NCI-H226 (cell line): ENCODE data around the gene CABLES1.

ENCODE experiments used
- DNase-seq: peaks from one replicate; pipeline ENCODE4 v3.0.0-alpha.2; 2015

The CABLES1 gene

DNA sequence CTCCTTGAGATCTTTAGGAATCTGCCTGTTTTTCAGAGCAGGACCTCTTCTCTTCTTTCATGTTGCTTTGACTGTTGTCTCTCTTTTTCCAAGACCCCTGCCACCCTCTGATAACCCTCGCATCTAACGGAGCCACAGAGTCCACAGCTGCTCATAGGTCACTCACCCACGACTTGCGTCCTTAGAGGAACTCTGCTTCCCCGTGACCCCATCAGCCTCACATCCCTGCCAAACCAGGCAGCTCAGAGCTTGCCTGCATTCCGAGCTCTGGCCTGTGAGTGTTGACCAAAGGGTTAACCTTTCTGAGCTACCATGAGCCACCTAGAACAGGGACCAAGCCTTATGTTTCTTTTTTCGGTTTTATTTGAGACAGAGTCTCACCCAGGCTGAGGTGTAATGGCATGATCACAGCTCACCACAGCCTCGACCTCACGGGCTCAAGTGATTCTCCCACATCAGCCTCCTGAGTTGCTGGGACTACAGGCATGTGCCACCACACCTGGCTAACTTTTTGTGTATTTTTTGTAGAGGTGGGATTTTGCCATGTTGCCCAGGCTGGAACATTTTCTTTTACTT is 36.4 kb downstream of the CABLES1 start:
- no peak for DNase-seq

- no peak for DNase-seq
Measured at GRCh38 chr18:23172591-23173380, 37.5 kb downstream of the CABLES1 start.

DNA sequence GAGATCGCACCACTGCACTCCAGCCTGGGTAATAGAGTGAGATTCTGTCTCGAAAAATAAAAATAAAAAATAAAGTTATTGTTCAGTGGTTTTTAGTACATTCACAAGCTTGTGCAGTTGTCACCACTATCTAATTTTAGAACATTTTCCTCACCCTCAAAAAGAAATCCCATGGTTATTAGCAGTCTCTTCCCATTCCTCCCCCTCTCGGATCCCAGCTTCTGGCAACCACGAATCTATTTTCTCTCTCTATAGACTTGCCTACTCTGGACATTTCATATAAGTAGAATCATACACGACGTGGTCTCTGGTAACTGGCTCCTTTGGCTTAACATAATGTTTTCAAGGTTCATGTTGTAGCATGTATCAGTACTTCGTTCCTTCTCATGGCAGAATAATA is 38.6 kb downstream of the CABLES1 start:
- no peak for DNase-seq

DNA sequence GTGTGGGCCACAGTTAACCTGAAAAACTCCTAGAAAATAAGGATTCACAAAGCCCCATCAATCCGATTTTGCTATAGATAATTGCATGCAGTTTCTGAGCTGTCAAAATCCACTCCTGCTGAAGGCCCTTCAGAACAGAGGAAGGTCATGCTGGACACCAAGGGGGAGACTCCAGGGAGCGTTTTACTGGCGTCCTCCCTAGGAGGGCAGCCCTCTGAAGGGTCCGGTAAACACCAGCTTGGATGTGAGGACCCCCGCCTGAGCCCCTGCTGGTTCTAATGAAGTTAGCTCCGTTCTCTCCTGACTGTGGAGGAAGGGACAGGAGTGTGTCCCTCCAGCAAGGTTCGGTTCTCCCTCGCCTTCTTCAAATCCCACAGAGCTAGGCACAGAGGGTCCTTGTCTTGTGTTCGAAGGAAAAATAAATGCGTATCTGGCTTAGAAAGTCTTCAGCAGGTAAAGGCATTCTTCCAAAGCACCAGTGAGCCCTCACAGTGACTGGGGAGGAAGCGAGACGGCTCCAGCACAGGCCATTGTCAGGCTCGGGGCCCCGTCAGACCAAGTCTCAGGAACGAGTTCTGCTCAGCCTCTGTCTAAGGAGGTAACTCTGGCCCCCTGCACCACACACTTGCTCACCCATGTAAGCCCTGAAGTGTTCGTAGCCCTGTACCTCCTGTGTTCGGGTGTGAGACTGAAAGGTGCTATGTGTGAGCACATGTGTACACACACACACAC is 41.6 kb downstream of the CABLES1 start:
- no peak for DNase-seq

DNA sequence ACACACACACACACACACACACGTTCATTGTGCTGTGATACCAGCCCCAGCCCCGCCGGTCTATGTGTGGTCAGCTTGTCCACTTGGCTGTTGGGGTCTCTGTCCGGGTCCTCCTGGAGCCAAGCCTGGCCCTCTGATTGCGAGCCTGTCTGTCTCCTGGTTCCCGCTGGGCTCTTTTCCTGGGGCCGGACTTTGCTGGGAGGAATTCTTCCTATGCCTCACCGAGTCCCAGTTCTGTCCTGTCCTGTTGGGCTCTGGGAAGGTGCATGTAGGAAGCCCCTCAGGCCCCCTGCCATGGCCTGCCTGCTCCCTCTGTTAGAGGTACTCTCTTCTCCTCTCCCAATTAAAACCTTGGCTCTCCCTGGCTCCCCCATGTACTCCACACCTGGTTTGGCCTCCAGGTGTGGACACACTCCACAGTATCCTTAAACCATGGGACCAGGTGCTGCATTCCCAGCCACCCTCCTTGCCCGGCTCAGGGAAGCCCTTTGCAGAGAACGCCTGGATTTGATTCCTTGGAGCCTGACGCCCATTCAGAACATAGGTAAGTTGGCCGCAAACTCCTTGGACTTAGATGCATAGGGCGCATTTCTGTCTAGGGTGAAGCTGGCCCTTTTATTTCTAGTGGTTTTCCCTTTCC is 42.3 kb downstream of the CABLES1 start:
- DNase-seq: no peak

- no peak for DNase-seq
Measured at GRCh38 chr18:23178201-23178600, 42.9 kb downstream of the CABLES1 start.

DNA sequence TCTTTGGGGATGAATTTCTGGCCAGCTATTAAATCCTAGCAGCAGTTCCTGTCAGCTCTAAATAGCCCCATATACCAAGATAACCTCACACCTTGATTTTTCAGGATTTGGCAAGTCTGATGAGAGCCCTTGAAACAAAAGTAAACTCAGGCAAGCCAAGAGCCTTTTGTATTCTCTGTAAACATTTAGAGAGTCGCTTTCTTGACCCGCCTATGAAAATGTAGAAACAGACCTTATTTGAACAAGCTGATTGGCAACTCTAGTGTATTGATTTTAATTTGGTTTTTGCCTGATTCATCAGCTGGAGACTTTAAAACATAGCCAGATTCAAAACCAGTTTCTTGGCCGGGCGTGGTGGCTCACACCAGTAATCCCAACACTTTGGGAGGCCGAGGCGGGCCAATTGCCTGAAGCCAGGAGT is 43.4 kb downstream of the CABLES1 start:
- DNase-seq: no peak

DNA sequence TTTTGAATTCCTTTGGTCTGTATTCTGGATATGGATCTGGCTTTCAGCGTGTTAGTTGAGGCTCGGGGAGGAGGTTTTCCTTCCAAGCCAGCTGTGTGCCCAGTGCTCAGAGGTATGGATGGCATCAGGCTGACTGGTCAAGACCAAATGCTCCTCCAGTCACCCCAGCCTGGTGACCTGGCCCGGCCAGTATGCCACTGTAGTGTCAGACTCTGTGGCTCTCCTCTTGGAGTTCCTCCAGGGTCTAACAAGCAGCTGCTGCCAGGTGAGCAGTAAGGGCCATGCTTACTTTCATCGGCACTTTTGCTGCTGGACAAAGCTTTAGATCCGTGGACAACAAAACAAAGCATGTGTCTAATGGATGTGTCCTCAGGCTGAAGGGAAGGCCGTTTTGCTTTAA is 44.1 kb downstream of the CABLES1 start:
- no peak for DNase-seq

DNA sequence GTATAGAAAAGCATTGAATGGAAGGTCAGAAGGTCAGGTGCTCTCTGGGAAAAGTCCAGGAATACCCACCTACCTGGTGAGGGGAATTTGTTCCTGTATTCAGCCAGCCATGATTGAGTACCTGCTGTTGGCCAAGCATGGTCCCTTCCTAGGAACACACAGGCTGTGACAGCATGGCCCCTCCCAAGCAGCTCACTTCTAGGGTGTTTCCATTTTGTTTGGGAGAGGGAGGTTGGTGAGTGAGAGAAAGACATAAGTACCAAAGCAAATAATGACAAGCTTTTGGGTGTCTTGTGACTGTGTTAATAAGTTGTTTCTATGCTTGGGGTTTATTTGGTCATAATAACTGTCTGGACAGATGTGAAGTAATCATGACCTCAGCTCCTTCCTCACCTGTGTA is 46.3 kb downstream of the CABLES1 start:
- DNase-seq: no peak

GRCh38 chr18:23182606-23183005 is 47.3 kb downstream of the CABLES1 start:
- DNase-seq: no peak

GRCh38 chr18:23183411-23184150 is 48.3 kb downstream of the CABLES1 start:
- DNase-seq: no peak

DNA sequence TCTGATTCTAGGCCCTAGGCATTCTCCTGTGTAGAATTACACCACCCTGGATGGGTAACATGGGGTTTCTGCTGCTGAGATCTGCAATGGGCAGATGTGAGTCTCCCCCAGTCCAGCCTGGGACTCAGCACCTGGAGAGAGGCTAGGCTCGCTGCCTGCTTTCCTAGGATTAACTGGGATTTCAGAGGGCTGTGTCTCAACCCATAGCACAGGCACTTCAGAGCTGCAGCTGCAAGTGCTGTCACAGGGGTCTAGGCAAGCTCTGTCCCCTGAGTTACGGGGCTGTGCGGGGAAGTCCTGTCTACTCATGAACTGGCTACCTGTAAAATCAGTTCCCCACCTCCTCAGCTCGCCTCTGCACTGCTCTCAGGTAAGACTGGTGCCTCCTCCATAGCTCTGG is 51.5 kb downstream of the CABLES1 start:
- no peak for DNase-seq

DNA sequence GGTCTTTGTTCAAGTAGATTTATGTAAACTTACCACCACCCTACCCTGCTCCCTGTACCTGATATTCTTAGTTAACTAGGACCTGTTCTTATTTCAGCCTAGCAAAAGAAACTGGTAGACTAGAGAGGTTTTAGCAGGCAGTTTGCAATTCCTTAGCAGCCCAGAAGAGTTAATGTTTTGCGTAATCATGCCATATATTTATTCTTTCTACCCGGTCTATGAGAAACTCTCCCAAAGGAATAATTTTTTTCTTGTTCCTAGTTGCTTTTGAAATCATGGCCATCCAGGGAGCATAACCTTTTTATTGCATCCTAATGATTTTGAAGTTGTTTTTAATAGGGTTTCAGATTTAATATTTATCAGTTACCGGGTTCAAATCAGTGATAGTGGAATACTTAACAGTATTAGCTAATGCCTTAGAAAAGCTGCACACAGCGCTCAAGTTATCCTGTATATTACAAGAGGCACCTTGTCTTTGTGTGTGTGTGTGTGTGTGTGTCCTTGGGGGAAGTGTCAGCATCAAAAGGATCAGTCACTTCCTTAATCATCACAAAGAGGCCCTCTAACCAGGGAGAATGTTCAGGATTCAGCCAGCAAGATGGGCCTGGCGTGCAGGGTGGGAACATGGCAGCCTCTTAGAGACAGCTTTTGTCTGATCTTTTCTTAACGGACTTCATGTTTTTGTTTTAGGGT is 52.9 kb downstream of the CABLES1 start:
- no peak for DNase-seq

DNA sequence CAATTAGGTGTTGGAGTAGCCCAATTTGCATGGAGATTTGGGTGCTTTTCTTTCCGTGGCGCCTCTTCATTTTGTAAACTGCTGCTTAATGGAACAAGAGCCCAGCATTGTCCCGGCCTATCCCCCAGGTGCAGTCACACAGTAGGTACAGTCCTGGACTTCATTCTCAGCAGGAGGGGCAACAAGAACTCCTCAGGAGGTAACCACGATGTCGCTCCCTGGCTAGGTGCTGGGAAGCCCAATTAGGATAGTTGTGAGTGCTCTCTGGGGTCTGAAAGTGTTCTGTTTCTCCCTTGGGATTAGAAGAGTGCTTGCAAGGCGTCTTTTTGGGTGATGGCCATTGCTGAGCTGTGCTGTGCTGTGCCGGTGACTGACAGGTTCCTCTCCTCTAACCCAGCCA is 53.8 kb downstream of the CABLES1 start:
- DNase-seq: no peak

- no peak for DNase-seq
Measured at GRCh38 chr18:23189768-23190661, 54.7 kb downstream of the CABLES1 start.

DNA sequence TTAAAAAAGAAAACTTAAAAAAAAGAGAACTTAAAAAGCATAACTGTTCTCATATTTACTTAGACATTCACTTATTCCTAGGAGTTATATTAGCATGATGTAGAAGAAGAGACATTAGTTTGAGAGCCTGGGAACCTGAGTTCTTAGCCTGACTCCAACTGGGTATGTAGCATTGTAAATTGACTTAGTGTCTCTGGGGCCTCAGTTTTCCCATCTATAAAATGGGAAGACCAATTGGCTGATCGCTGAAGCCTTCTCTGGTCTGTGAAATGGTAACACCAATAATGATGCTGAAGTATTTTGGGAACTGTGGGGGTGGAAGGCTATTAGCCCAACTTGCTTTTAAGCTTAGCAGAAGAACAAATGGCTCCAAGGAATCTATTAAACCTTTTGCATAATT is 55.9 kb downstream of the CABLES1 start:
- no peak for DNase-seq

GRCh38 chr18:23193742-23194141 is 58.5 kb downstream of the CABLES1 start:
- no peak for DNase-seq

DNA sequence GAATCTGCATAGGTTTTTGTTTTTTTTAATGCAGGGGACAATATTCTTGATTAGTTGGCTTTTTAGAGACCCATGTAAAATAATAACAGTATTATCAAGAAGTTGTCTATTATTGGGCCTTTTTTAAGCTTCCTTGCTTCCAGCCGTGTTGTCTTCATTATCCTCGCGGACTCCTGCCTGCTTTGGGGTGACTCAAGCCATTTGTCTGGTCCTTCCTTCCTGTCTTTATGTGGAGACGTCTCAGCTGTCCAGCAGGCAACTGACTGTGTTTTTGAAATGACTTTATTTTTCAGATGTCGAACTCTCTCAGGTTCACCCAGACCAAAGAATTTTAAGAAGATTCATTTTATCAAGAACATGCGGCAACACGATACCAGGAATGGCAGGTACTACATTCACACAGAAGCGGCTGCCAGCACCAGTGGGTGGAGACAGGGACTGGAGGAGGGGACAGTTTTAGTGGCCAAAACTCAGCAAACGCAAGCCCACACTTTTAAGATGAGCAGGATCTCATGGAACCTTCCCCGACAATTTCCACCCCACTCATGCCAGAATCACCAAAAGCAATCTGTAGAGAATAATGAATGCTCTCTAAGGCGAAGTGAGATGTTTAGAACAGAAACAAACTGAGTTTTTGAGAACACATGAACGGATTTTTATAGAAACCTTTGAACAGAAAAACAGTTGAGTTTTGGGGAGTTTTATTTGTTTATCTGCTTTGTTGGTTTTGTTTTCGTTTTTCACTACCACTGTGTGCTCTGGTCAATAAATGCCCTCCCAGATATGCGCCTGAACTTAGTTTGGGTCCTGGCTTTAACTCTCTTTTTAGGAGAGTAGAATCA is 59.1 kb downstream of the CABLES1 start:
- DNase-seq: no peak

GRCh38 chr18:23194997-23195957 is 60.0 kb downstream of the CABLES1 start:
- no peak for DNase-seq
